Mesodermal cell (in vitro differentiated cells): ENCODE data around the gene CACNG1. TPM values are rescaled to one million over a fixed set of nuclear protein-coding genes. Genes with fewer than 3 reads are reported as not detected.

Experiments used
- H3K27ac ChIP-seq: 2 replicates; pipeline ENCODE4 v1.7.0; 2013; ENCODE audit warnings: mild to moderate bottlenecking, low read depth, low read length, moderate library complexity; ENCODE audit not compliant: severe bottlenecking
- H3K36me3 ChIP-seq: 2 replicates; pipeline ENCODE4 v1.7.1; 2013; ENCODE audit warnings: mild to moderate bottlenecking, low read length, moderate library complexity; ENCODE audit not compliant: control insufficient read depth, insufficient read depth
- H3K4me1 ChIP-seq: one replicate; pipeline ENCODE4 v1.7.1; 2013; ENCODE audit warnings: mild to moderate bottlenecking, low read length; ENCODE audit not compliant: insufficient read depth, control insufficient read depth, poor library complexity, severe bottlenecking
- H3K4me3 ChIP-seq: 2 replicates; pipeline ENCODE4 v1.7.0; 2013; ENCODE audit warnings: low read length, control low read depth, mild to moderate bottlenecking; ENCODE audit not compliant: insufficient read depth, poor library complexity, severe bottlenecking; ENCODE audit errors: extremely low read depth
- H3K9me3 ChIP-seq: 2 replicates; pipeline ENCODE4 v1.7.1; 2013; ENCODE audit warnings: mild to moderate bottlenecking, low read length, moderate library complexity; ENCODE audit not compliant: control insufficient read depth
- WGBS, 2 experiments: methylation state at CpG; one replicate each; pipeline ENCODE4 v1.1.5; 2013; ENCODE audit warnings: missing lambda C conversion rate in 2 of 2; ENCODE audit not compliant: insufficient coverage in 2 of 2; 5-methylcytosine and 5-hydroxymethylcytosine counted together
- polyA plus RNA-seq, 2 experiments: library from polyadenylated mRNA; stranded (reverse); fragments of 50-300 nt; gene quantifications; one replicate each; pipeline ENCODE4 v1.2.3, GENCODE V29; 2013

The CACNG1 gene, protein sequence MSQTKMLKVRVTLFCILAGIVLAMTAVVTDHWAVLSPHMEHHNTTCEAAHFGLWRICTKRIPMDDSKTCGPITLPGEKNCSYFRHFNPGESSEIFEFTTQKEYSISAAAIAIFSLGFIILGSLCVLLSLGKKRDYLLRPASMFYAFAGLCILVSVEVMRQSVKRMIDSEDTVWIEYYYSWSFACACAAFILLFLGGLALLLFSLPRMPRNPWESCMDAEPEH
- 0.29 TPM for polyA plus RNA-seq (2013, experiment 1 of 2)
- polyA plus RNA-seq (2013, experiment 2 of 2), result not detected

DNA sequence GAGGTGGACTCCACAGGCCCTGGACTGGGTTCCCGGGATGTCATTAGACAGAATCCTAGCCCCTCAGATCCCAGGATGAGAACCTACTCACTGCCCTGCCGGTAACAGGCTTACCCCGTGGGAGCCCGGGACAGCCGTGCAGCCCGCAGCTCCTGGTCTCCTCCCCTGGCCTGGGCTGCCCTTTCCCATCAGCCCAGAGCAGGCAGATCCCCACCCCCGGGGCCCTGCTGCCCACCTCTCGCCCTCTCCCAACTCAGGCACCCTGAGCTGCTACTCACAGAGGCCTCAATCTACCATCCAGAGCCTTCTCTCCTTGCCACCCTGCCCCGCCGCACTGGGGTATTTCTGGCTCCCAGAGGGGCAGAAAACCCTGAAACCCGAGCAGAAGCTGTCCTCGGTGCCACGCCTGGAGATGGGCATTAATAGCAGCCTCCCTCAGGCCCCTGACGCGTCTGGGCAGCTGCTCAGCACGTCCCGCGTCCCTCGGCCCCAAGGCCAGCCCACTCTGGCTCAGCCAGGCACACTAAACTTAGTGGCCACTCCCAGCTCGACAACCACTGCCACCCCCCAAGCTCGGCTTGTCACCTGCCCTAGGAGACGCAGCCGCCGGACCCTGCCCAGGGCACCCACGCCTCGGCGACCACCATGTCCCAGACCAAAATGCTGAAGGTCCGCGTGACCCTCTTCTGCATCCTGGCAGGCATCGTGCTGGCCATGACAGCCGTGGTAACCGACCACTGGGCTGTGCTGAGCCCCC, at the start of gene CACNG1:
CACNG1 (plus strand) TSS at position 539 of the 757 bp plus-strand sequence; CDS start at position 646, 107 bp downstream.
- Histone ChIP-seq H3K4me3 (no peak within 1 kb of the TSS), H3K9me3 (peaks cover 19% of the 10 kb centered on the region), H3K4me1 (no peaks in the 10 kb centered on the region), H3K27ac (no peak within 1 kb of the TSS), H3K36me3 (no peaks in the 10 kb centered on the region)
- WGBS, 2 experiments, result 89 to 92% methylated on average over 27 to 29 of the region's 32 CpGs

DNA sequence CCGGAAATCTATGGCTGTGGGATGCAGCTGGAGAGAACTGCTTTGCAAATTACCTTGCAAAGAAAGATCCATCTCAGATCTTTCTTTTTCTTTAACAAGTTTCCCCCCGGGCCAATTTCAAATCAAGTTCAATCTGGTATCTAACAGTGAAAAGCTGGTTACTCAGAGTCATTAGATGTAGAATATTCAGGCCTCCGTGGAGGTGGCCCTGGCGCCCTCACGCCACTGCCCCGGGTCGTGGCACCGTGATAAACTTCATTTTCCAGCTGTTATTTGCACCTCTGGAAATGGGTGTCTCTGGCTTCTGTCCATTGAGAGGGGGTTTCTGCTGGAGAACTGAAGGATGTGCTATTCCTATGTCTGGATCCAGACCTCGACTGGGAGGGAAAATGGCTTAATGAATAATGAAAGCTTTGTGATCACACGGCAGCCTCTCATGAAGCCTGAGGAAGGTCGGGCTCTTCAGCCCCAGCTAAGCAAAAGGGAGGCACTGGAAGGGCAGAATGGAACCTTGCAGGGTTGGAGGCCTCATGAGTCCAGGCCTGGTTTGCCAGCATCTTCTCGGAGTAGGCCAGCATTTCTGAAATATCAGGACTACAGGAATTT, 49.3 kb upstream of the CACNG1 start:
- H3K27ac ChIP-seq, result no peak overlapping the region
- WGBS, 2 experiments, result 86 to 92% methylated on average over 10 to 11 of the region's 12 CpGs

DNA sequence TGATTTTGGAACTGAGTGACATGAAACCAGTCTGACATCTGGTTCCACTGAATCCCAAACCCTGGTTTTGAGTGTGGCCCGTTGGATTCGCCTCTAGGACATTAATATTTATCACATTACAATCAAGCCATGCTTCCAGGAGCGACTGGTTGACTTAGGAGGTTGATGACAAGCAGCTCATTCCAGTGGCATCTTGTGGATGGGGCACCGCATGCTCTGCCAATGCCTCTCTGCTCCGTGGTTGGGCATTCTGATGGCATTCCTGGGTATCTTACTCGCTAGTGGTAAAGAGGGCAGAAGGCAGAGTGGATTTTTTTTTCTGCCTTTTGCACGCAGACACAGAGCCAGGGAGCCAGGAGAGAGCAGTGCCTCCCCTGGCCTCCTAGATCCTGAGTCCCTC, 48.4 kb upstream of the CACNG1 start:
- Histone ChIP-seq H3K36me3 (no peaks in the 10 kb centered on the region), H3K27ac (no peak overlapping the region), H3K4me1 (no peaks in the 10 kb centered on the region), H3K9me3 (no peaks in the 10 kb centered on the region), H3K4me3 (no peak overlapping the region)
- WGBS, 2 experiments, result 88 to 92% methylated on average over 5 to 7 of the region's 7 CpGs

More for the DNA sequence above, 49.3 kb upstream of the CACNG1 start:
- H3K36me3 ChIP-seq, result no peaks in the 10 kb centered on the region
- H3K4me1 ChIP-seq, result no peaks in the 10 kb centered on the region
- no peaks in the 10 kb centered on the region for H3K9me3 ChIP-seq
- H3K4me3 ChIP-seq, result no peak overlapping the region

DNA sequence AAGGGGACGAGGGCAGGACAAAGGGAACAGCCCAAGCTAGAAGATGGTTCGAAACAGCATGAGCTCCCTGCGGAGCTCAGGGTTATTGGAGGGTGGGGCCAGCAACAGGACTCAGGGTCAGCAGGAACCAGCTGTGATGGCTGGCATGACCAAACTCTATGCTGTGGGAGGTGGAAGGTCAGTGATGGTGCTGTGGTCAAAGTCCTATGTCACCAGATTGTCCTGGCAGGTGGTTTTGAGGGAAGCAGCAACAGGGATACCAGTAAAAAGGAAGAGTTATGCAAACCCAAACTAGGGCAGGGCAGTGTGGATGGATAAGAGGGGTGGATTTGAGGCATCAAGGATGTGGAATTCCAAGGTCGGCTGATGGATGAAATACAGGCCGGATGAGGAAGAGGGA, 47.4 kb upstream of the CACNG1 start:
- H3K9me3 ChIP-seq, result no peaks in the 10 kb centered on the region
- no peak overlapping the region for H3K4me3 ChIP-seq
- H3K4me1 ChIP-seq, result no peaks in the 10 kb centered on the region
- 92 to 93% methylated on average over 5 of the region's 5 CpGs for WGBS, 2 experiments
- no peaks in the 10 kb centered on the region for H3K36me3 ChIP-seq
- H3K27ac ChIP-seq, result no peak overlapping the region

DNA sequence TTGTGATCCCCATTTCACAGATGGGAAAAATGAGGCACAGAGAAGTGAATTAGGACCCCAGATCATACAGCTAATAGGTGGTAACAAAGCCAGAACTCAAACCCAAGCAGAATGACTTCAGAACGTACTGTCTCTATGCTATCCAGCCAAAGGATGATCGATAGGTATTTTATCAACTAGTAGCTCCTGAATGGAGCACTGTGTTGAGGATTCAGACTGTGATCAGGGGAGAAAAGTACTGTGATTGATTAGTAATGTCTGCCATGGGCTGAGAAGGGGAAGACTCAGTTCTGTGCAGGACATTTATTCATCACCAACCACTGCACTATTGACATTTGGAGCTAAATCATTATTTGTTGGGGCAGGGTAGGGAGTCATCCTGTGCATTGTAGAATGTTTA, 41.1 kb upstream of the CACNG1 start:
- no peak overlapping the region for H3K27ac ChIP-seq
- H3K4me3 ChIP-seq, result no peak overlapping the region
- H3K4me1 ChIP-seq, result no peaks in the 10 kb centered on the region
- no peaks in the 10 kb centered on the region for H3K36me3 ChIP-seq
- H3K9me3 ChIP-seq, result no peaks in the 10 kb centered on the region
- 100% methylated on average over 1 to 2 of the region's 2 CpGs for WGBS, 2 experiments

DNA sequence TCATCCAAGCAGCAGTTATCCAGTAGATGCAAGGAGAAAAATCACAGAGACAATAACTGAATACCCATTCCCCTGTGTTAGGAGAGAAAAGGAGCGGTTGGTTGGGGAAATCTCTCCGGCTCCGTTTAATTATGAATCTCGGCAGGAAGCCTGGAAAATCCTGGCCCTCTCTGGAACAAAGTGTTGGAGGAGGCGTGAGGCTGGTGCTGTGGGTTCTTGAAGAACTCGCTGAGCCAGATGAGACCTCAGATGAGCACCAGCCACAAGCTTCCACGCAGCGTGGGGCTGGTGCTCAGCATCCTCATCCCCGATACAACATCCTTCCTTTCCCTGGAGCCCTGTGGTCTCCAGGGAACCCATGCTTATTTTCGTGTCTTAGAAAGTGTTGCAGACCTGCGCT, 40.2 kb upstream of the CACNG1 start:
- Histone ChIP-seq H3K36me3 (no peaks in the 10 kb centered on the region), H3K27ac (no peak overlapping the region), H3K4me1 (no peaks in the 10 kb centered on the region), H3K4me3 (no peak overlapping the region), H3K9me3 (no peaks in the 10 kb centered on the region)
- WGBS, 2 experiments, result 88 to 96% methylated on average over 4 to 6 of the region's 11 CpGs

DNA sequence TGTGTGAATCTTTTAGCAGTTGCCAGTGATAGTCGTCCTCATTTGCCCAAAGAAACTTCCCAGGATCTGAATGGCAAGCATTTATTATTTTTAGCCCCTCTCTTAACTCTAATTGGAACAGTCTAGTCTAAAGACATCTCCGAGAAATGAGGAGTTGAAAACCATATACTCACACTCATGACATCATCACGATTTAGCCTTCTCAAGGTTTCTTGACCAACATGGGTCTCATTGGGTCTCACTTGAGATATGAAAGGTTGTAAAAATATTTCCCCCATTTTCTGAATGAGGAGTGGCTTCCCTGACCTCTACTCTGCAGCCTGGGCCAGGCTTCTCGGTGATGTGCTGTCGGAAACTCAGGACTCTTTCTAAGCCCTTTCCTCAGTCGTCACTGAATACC, 37.1 kb upstream of the CACNG1 start:
- H3K4me1 ChIP-seq, result no peaks in the 10 kb centered on the region
- no peaks in the 10 kb centered on the region for H3K36me3 ChIP-seq
- H3K27ac ChIP-seq, result no peak overlapping the region
- H3K9me3 ChIP-seq, result no peaks in the 10 kb centered on the region
- H3K4me3 ChIP-seq, result no peak overlapping the region
- 80 to 96% methylated on average over 3 to 4 of the region's 6 CpGs for WGBS, 2 experiments

DNA sequence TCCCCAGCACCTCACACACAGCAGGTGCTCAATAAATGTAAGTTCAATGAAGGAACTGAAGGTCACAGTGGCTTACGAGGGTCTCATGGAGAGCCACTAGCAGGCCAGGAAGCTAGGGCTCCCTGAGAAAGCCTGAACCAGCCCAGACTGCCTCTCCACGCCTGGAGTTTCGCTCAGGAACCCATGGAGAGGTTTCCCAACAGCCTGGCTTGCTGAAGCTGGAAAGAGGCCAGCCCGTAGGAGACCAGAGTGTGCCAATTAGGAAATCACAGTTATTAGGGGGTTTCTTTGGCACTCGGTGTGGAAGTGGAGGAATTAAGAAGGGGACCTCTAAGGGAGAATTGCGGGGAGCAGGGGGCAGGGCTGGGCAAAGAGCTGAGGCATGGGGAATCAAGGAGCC, 36.3 kb upstream of the CACNG1 start:
- no peaks in the 10 kb centered on the region for H3K36me3 ChIP-seq
- WGBS, 2 experiments, result 86 to 93% methylated on average over 5 to 6 of the region's 6 CpGs
- no peak overlapping the region for H3K27ac ChIP-seq
- no peaks in the 10 kb centered on the region for H3K9me3 ChIP-seq
- no peaks in the 10 kb centered on the region for H3K4me1 ChIP-seq
- H3K4me3 ChIP-seq, result no peak overlapping the region

DNA sequence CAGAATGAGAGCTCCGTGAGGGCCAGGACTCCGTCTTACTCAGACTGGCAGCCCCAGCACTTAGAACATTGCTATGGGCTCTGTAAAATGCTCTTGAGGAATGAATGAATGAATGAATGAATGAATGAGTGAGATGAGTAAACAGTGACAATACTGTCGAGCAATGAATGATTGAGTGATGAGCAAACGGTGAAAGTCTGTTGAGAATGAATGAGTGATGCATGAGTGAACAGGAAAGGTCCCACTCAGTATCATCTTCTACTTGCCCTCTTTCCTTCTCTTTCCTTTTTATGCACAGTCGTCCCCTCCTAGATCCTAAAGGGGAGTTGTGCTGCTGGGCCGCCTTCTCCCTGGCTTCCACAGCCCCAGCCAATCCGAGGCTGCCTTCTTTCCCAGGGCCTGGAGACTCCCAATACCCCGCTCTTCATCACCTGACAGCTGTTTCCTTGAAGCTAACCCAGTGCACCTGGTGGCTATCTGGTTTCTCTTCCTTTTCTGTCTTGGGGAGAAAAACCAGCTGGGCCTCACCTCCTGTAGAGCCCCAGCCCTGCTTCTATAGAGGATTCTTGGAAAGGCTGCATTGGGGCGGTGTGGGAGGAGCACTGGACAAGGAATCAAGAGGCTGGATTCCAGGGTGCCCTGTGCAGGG, 32.7 kb upstream of the CACNG1 start:
- Histone ChIP-seq H3K4me1 (no peaks in the 10 kb centered on the region), H3K9me3 (no peaks in the 10 kb centered on the region), H3K27ac (no peak overlapping the region), H3K4me3 (no peak overlapping the region), H3K36me3 (no peaks in the 10 kb centered on the region)
- WGBS, 2 experiments, result 88 to 92% methylated on average over 8 of the region's 9 CpGs

DNA sequence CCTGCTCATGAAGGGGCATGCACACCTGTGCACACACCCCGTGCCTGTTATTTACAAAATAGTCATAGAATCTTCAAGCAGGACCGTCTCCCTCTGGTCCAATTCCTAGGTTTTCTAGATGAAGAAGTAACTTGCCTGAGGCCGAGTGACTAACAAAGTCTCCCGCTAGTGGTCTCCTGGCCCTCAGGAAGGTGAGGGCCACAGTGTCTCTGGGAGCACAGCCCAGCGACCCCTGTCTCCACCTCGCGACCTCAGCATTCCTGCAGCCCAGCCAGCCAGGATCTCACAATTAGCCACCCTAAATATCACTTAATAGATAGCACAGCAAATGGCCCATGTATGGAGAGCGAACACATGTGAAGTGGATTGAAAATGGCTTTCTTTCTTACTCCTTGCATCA, 30.5 kb upstream of the CACNG1 start:
- Histone ChIP-seq H3K9me3 (no peaks in the 10 kb centered on the region), H3K36me3 (no peaks in the 10 kb centered on the region), H3K27ac (no peak overlapping the region), H3K4me1 (no peaks in the 10 kb centered on the region), H3K4me3 (no peak overlapping the region)
- 83 to 89% methylated on average over 4 of the region's 8 CpGs for WGBS, 2 experiments
